ENCODE measurements around the gene GADD45A. TPM values are rescaled to one million over a fixed set of nuclear protein-coding genes. Genes with fewer than 3 reads are reported as not detected.

Gene GADD45A
- total RNA-seq, 1 experiment from 2014 or later, result 129 TPM

GRCh38 chr1:67646145-67647035 lies 38.6 kb upstream of the GADD45A start:
- BruUV-seq (replicated peaks), result no TSS peak
- Histone ChIP-seq H3K4me1 (ENCODE audit: insufficient read depth, low read length) (peaks cover 23% of the 10 kb centered on the region), H3K27me3 (ENCODE audit: low read length) (no peaks in the 10 kb centered on the region), H3K27ac (ENCODE audit: low read length) (peak overlapping the region; percentile 55; the same call in 1 of the 2 replicates), H3K9me3 (ENCODE audit: low read length) (no peaks in the 10 kb centered on the region), H4K20me1 (ENCODE audit: low read length) (no peaks in the 10 kb centered on the region), H3K4me3 (ENCODE audit: low read length) (no peak overlapping the region), H2AFZ (ENCODE audit: low read length) (no peak overlapping the region), H3K4me2 (ENCODE audit: low read length) (peak overlapping the region; percentile 34), H3K36me3 (ENCODE audit: low read depth, low read length) (no peaks in the 10 kb centered on the region), H3F3A (ENCODE audit: low read length, unreplicated experiment) (no peaks in the 10 kb centered on the region), H3K9me2 (replicated peaks; ENCODE audit: low read length) (no peaks in the 10 kb centered on the region), H3K79me2 (ENCODE audit: low read length) (no peaks in the 10 kb centered on the region), H3K9ac (ENCODE audit: low read length) (no peak overlapping the region)
- ATAC-seq, result peak; percentile 21
- ChIA-PET POLR2A (ENCODE audit: unreplicated experiment) (interaction anchor here (0.6 kb wide), 1 partner anchor 50 kb away, joined by 3 read pairs; no protein-coding TSS in a partner anchor), CTCF (no interaction called here)
- no peak for TF ChIP-seq EZH2 (IDR thresholded peaks at IDR 0.05; ENCODE audit: low read length, unreplicated experiment)
- TF ChIP-seq CTCF (conservative IDR thresholded peaks at IDR 0.05; ENCODE audit: low read depth, low read length), result no peak
- no peak for TF ChIP-seq EZH2phosphoT487 (IDR thresholded peaks at IDR 0.05; ENCODE audit: borderline replicate concordance, low read length)
- peak; percentile 7 for DNase-seq
- intact Hi-C loops (cut with micrococcal nuclease), result no loop called here

GRCh38 chr1:67647036-67647798 lies 37.8 kb upstream of the GADD45A start:
- Histone ChIP-seq H3K4me3 (ENCODE audit: low read length) (no peak overlapping the region), H3K79me2 (ENCODE audit: low read length) (no peaks in the 10 kb centered on the region), H3K36me3 (ENCODE audit: low read depth, low read length) (no peaks in the 10 kb centered on the region), H2AFZ (ENCODE audit: low read length) (no peak overlapping the region), H3K4me1 (ENCODE audit: insufficient read depth, low read length) (peaks cover 23% of the 10 kb centered on the region), H3K9me2 (replicated peaks; ENCODE audit: low read length) (no peaks in the 10 kb centered on the region), H4K20me1 (ENCODE audit: low read length) (no peaks in the 10 kb centered on the region), H3K27me3 (ENCODE audit: low read length) (no peaks in the 10 kb centered on the region), H3K4me2 (ENCODE audit: low read length) (peak overlapping the region; percentile 34), H3K9ac (ENCODE audit: low read length) (no peak overlapping the region), H3F3A (ENCODE audit: low read length, unreplicated experiment) (no peaks in the 10 kb centered on the region), H3K27ac (ENCODE audit: low read length) (peak overlapping the region; percentile 55), H3K9me3 (ENCODE audit: low read length) (no peaks in the 10 kb centered on the region)
- ChIA-PET CTCF (interaction anchor here (0.6 kb wide), 1 partner anchor 116 kb away, joined by 4 read pairs; no protein-coding TSS in a partner anchor), POLR2A (ENCODE audit: unreplicated experiment) (interaction anchor here (0.6 kb wide), 1 partner anchor 423 kb away, joined by 3 read pairs; no protein-coding TSS in a partner anchor)
- DNase-seq (peak; percentile 88), ATAC-seq (peak; percentile 74)
- no TSS peak for BruUV-seq (replicated peaks)
- no peak for TF ChIP-seq EZH2phosphoT487 (IDR thresholded peaks at IDR 0.05; ENCODE audit: borderline replicate concordance, low read length)
- no peak for TF ChIP-seq EZH2 (IDR thresholded peaks at IDR 0.05; ENCODE audit: low read length, unreplicated experiment)
- no peak for TF ChIP-seq CTCF (conservative IDR thresholded peaks at IDR 0.05; ENCODE audit: low read depth, low read length)
- intact Hi-C loops (cut with micrococcal nuclease), result no loop called here

Data from PC-3 (cell line).